Amygdala (tissue), 56 donors: Measurements from ENCODE around the gene HS6ST1.
"Not testable (repeated sequence)": the region's sequence is repeated elsewhere in the genome, so short reads cannot be mapped to it uniquely, and the experiment has no call there.

ENCODE experiments used
- DNase-seq, 56 donors: peaks; one replicate each; lab custom pipeline; 2025; lab: John Stamatoyannopoulos, UW

The HS6ST1 gene

DNA sequence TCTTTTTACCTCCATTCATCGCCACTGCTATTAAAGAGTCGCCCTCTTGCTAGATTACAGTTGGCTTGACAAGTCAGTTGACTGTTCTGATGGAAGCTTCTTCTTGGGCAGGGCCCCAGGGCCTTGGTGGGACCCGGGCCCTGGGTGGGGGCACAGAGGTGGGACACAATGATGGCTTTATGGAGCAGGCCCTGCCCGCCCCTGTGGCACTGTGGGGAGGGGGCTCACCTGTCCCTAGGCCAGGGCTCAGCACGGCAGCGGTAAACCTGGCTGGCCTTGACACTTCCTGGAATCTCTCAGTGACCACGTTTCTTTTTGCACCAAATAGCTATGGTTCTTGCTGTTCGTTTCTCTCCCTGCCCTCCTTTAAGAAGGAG is 4.9 kb upstream of the HS6ST1 start:
- no peak for DNase-seq

DNA sequence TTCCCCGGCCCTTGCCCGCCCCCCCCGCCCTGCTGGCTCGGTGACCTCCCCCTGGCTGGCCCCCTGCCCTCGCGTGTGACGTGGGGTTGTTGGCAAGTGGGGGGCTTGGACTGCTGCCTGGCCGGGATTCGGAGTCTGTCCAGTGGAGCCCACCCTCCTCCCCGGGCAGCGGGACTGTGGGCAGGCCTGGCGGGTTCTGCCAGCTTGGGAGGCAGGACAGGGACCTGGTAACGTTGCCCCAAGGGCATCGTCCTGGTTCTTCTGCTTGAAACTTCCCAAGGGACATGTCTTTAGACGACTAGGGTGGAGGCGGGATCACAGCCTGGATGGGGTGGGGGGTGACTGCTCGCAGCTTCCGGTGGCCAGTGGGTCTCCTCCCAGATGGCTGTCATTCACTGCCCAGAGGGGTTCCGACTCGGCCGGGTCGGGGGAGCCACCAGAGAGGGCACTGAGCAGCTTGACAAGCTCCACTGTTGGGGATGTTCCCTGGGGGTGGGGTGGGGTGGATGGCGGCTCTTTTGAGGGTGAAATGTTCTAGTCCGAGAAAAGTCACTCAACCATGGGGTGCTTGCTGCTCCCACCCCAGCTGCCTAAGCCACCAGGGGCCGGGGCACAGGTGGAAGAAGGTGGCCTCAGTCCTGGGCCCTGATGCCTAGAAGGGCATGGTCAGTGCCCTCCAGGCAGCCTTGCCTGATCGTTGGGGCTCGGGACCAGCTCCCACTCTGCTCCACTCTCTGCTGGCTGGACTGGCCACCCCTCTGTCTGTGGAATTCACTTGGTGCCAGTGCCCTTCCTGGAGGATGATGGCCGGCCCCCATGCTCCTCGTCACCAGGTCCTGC is 4.3 kb upstream of the HS6ST1 start:
- peak in 2 of 56 donors; percentile 30 to 40 for DNase-seq

GRCh38 chr2:128321784-128322714 is 3.4 kb upstream of the HS6ST1 start:
- peak in 53 of 56 donors; percentile 36 to 89 (median 71) for DNase-seq

DNA sequence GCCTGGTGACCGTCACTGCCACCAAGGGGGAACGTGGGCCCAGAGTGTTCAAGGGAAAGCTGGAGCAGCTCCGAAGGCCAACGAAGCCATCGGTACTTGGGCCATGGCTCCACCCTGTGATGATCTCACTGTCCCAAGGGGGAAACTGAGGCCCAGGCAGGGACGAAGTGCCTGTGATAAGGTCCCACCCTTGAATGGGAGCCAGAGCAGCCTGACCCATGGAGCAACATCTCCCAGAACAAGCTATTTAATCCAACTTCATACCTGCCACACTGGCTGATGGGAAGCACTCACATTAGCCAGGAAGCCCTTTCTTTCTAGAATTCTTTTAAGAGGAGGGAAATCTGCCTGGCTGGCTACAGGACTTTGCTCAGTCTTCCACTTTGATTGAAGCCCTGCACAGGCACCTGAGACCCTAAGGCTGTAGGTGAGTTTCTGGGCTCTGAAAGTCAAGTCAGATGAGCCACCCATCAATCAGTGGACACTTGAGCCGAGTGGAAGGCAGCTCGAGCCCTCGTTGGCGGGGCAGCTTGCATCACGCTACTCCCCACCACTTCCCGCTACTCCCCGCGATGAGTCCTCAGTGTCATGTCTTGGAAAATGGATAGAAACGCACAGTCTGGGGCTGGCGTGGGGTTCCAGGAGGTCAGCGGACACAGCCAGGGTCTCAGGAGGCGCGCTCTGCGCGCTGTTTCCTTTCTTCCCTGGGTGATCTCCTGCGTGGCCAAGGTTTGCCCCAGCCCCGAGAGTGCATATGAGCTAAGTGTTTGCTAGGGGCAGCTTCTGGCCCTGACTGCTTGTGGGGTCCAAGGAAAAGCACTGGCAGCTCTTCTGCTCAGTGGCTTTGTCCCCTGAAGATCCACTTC is 2.5 kb upstream of the HS6ST1 start:
- DNase-seq = no peak

DNA sequence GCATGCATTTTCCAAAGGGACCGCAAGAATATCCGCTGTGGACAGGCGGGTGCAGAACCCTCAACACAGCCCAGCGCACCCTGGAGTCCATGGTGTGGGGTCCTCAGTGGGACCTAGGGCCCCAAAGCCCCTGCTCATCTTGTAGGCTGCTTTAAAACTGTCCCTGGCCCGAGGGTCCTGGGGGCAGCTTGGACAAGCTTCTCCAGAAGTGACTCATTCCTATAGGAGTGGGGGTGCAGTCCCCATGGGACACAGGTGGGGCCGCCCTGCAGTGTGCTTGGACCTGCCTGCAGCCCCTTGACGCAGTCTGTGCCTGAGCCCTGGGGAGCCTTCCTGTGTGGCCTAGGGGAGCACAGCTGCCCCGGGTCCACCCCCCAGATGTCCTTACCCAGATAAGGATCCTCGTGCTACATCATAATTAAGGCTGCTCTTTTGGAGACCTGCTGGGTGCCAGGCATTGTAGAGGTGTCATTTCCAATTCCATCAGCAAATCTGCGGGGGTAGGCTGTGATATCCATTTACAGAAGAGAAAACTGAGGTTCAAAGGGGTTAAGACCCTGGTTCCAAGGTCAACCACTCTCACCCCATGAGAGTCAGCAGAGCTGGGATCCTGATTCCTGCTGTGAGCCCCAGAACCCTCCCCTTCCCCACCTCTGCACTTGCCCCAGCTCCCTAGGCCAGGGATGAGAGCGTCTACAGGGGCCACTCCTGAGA is 1.7 kb upstream of the HS6ST1 start:
- DNase-seq = no peak

GRCh38 chr2:128319631-128320191 is 1.0 kb upstream of the HS6ST1 start:
- DNase-seq = no peak

- DNase-seq = peak in 1 of 56 donors; percentile 23
Observed at GRCh38 chr2:128318245-128318644, 423 bp downstream of the HS6ST1 start.

DNA sequence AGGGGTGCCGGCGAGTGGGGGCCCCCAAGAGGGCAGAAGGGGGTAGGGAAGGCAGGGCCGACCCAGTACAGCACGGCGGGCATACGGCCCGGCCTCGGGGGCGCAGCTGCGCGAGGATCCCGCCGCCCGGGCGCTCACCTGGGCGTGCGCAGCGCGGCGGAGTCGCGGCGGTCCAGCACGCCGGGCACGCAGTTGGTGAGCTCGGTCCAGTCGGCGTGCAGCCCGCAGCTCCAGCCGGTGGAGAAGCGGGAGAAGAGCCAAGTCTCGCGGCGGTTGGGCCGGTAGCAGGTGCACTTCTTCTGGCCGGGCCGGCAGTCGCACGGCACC is 806 bp downstream of the HS6ST1 start:
- DNase-seq = not testable (repeated sequence)

- DNase-seq = no peak
Observed at GRCh38 chr2:128317181-128317898, 1.3 kb downstream of the HS6ST1 start.

DNA sequence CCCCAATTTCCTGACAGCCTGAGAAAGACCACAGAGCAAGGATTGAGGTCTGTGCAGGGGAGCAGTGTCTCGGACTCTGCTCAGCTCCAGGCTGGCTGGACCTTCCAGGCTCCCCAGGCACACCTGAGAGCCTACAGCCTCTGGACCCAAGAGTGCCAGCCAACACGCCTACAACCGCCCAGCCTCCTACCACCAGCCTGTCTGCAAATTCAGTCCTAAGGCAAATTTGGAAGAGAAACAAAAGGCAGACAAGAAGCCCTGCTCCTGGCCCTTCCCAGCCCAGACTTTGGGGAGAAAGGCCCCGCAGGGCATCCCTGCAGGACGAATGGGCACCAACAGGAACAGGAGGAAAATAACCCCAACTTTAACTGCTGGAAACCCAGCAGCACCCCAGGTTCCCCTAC is 1.9 kb downstream of the HS6ST1 start:
- no peak for DNase-seq

DNA sequence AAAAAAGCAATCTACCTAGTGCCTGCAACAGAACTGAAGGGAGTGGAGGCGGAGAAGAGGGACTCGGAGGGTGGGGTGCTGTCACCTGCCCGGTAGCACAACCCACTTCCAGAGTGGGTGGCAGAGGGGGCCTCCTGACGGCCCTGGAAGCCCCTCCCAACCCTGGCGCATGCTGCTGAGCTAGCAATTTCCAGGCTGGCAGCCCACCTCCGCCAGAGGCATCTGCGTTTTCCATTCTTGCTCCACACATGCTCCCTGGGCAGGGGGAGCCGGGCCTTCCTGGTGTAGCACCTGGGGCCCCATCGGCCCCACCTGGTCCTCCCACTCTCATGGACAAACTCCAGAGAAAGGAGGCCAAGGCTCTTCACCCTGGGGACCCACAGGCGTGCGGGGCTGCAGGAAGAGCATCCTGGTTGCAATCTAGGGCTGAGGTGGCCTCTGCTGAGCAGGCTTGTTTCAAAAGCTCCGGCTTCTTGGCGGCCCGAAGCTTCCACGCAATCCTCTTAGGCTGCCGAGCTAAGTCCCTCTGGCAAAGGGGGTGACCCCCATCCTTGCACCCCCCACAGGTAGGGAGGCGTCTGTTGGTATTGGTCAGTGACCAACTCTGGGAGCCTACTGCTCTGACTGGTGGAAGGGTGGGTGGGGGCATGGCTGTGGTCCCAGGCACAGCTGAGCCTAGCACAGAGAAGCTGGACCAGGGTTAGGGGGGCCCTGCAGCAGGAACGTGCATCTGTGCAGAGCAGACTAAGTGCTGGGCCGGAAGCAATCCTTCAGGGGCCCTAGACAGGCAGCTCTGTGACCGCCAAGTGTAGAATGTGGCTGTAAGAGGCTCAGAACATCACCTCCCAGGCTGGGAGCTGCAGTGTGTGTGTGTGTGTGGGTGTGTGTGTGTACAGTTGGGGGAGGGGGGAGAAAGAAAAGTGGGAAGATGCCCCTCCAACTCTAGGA is 2.6 kb downstream of the HS6ST1 start:
- no peak for DNase-seq

DNA sequence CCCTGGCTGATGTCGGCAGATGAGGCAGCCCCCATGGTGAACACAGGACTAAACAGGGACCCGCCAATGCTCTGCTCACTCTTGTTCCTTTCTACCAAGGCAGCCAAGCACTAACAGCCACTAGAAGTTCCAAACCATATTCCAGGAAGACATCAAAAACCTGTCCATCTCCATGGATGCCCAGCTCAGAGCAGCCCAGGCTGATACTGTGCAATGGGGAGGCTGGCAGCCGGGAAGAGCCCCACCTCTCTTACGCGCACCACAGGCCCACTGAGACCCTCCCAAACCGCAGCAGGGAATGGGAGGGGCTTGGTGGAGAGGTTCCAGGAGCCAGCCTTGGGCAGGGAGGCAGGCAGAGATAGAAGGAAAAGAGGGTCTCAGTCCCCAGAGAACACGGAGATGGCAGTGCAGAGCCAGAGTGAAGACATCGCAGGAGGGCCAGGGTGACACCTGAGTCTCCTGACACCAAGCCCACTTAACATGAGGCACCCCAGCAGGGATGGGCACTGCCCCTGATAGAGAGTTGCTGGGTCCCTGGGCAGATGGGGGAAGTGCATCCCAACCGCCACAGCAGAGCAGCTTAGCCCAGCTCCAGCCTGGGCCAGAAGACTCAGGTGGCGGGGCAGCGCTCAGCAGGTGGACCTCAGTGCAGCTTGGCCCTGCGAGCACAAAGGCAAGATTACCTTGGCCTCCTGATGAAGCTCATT is 3.4 kb downstream of the HS6ST1 start:
- no peak for DNase-seq

DNA sequence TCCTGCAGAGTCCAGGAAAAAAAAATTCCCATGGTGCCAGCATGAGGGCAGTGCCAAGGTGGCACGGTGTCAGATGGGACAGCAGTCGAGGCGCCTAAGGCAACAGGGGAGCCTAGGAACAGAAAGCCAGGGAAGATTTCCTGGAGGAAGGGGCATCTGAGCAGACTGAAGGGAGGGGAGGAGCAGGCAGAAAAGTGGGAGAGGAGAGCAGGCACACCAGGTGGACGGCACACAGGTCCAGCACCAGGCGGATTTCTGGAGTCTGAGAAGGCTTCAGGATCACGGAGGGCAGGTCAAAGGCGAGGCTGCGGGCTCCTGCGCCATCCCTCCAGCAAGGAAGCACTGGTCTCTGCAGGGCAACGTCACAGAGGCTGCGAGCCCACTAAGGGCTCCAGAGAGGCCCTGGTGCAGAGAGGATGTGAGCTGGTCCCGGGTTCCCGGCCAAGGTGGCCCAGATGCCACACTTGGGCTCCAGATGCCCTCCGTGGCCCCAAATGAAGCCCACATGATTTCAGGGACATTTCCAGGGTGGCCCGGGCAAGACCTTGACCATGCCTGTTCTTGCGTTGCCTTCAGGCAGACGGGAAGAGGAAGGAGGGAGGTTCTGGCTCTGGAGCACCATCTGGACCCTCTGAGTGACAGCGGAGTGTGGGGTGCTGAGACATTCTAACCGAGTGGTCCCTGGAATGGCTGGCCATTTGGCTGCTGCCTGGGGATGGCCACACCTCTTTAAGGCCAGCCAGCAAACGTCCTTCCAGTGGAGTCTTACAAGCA is 4.1 kb downstream of the HS6ST1 start:
- no peak for DNase-seq

DNA sequence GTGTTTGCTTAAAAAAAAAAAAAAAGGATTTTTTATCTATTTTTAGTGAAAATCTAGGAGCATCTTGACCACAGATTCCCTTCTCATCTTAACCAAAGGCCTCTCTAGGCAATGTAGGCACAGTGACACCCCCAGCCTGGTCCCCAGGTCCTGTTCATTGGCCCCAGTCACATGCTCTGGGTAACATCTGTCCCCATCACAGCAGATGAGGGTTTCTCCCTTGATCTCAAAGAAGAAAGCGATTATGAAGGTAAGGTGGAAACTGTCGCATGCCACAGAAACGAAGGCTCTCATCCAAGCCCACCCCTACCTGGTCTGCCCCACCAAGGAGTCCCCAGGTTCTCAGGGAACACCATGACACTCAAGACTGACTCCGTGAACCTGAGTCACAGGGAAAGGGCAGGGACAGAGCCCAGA is 4.7 kb downstream of the HS6ST1 start:
- DNase-seq = no peak

- DNase-seq = no peak
Observed at GRCh38 chr2:128313091-128313836, 5.4 kb downstream of the HS6ST1 start.

DNA sequence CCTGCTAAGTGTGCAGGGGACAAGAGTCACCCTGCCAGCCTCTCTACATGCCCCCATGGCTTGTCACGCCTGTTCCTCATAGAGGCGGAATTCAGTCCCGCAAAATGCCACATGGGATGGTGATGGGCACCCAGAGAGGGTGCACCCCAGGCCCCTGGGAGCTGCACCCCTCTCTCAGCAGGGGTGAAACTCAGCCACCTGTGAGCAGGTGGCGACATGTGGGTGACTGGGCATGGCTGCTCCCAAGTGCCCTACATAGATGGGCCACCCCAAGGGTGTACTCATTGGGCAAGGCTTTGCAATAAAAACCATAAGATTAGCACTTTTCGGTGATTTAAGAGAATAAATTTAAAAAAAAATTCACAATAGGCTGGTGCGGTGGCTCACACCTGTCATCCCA is 6.3 kb downstream of the HS6ST1 start:
- DNase-seq = no peak
